ENCODE data around the gene NRIP3.

Gene NRIP3

DNA sequence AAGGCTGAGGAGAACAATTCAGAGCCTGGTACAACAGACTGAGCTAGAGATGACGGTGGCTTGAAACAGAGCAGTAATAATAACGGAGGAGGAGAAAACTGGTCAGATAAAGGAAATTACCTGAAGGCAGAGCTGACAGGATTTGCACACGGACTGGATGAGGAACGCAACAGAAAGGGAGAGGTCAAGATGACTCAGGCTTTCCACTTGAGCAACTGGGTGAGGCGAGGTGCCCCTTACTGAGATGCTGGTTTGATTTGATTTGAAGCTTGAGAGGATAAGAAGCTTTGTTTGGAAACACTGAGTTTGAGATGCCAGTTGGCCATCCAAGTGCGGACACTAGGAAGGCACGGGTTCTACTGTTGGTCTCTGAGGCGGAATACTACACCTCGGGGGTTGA is 35.4 kb upstream of the NRIP3 start:
- no peaks in the 10 kb centered on the region for H3K36me3 ChIP-seq (ENCODE audit: insufficient read depth, low read length)
- H3K9ac ChIP-seq (ENCODE audit: low read length) = no peak overlapping the region
- no peaks in the 10 kb centered on the region for H3F3A ChIP-seq (ENCODE audit: insufficient read depth, low read length)
- no peak overlapping the region for H3K4me3 ChIP-seq (ENCODE audit: low read depth, low read length, poor library complexity, severe bottlenecking)
- no peak for TF ChIP-seq EZH2 (IDR thresholded peaks at IDR 0.05; ENCODE audit: borderline replicate concordance, low read length)
- TF ChIP-seq, protein P1, sequence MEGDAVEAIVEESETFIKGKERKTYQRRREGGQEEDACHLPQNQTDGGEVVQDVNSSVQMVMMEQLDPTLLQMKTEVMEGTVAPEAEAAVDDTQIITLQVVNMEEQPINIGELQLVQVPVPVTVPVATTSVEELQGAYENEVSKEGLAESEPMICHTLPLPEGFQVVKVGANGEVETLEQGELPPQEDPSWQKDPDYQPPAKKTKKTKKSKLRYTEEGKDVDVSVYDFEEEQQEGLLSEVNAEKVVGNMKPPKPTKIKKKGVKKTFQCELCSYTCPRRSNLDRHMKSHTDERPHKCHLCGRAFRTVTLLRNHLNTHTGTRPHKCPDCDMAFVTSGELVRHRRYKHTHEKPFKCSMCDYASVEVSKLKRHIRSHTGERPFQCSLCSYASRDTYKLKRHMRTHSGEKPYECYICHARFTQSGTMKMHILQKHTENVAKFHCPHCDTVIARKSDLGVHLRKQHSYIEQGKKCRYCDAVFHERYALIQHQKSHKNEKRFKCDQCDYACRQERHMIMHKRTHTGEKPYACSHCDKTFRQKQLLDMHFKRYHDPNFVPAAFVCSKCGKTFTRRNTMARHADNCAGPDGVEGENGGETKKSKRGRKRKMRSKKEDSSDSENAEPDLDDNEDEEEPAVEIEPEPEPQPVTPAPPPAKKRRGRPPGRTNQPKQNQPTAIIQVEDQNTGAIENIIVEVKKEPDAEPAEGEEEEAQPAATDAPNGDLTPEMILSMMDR (IDR thresholded peaks at IDR 0.05; ENCODE audit: low read length) = no peak
- H3K4me2 ChIP-seq (ENCODE audit: low read length) = no peak overlapping the region
- no peak overlapping the region for H3K27ac ChIP-seq (ENCODE audit: low read depth, low read length, poor library complexity, severe bottlenecking)
- H3K9me3 ChIP-seq (ENCODE audit: low read length) = no peaks in the 10 kb centered on the region
- no peaks in the 10 kb centered on the region for H4K20me1 ChIP-seq (ENCODE audit: insufficient read depth, low read length)
- no peaks in the 10 kb centered on the region for H3K9me2 ChIP-seq (ENCODE audit: low read depth, low read length)
- no peak overlapping the region for H2AFZ ChIP-seq (ENCODE audit: low read length)
- no peaks in the 10 kb centered on the region for H3K4me1 ChIP-seq (ENCODE audit: insufficient read depth, low read length, severe bottlenecking)
- H3K27me3 ChIP-seq (ENCODE audit: insufficient read depth, low read length) = no peaks in the 10 kb centered on the region; the same call in 1 of the 2 replicates
- H3K79me2 ChIP-seq (ENCODE audit: insufficient read depth, low read length) = no peaks in the 10 kb centered on the region

DNA sequence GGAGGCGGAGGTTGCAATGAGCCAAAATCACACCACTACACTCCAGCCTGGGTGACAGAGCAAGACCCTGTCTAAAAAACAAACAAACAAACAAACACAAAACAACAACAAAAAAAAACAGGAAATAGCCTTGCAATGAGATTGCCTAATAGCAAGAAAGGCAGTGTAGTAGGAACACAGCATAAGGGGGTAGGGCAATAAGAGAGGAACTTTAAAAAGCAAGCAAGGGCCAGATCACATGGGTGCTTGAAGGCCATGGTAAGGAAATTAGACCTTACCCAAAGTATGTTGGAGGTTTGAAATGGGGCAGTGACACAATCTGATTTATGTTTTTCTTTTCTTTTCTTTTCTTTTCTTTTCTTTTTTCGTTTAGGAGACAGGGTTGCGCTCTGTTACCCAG is 34.7 kb upstream of the NRIP3 start:
- H3K4me1 ChIP-seq (ENCODE audit: insufficient read depth, low read length, severe bottlenecking) = no peaks in the 10 kb centered on the region
- H3K9ac ChIP-seq (ENCODE audit: low read length) = no peak overlapping the region
- no peaks in the 10 kb centered on the region for H3K79me2 ChIP-seq (ENCODE audit: insufficient read depth, low read length)
- H3K4me2 ChIP-seq (ENCODE audit: low read length) = no peak overlapping the region
- H3K4me3 ChIP-seq (ENCODE audit: low read depth, low read length, poor library complexity, severe bottlenecking) = no peak overlapping the region
- TF ChIP-seq, protein P1 (IDR thresholded peaks at IDR 0.05; ENCODE audit: low read length) = no peak
- TF ChIP-seq EZH2 (IDR thresholded peaks at IDR 0.05; ENCODE audit: borderline replicate concordance, low read length) = no peak
- H3K27ac ChIP-seq (ENCODE audit: low read depth, low read length, poor library complexity, severe bottlenecking) = no peak overlapping the region
- no peaks in the 10 kb centered on the region for H3K36me3 ChIP-seq (ENCODE audit: insufficient read depth, low read length)
- no peaks in the 10 kb centered on the region for H3K9me2 ChIP-seq (ENCODE audit: low read depth, low read length)
- H4K20me1 ChIP-seq (ENCODE audit: insufficient read depth, low read length) = no peaks in the 10 kb centered on the region
- H3K9me3 ChIP-seq (ENCODE audit: low read length) = no peaks in the 10 kb centered on the region
- H3F3A ChIP-seq (ENCODE audit: insufficient read depth, low read length) = no peaks in the 10 kb centered on the region
- H2AFZ ChIP-seq (ENCODE audit: low read length) = no peak overlapping the region
- no peaks in the 10 kb centered on the region; the same call in 1 of the 2 replicates for H3K27me3 ChIP-seq (ENCODE audit: insufficient read depth, low read length)

DNA sequence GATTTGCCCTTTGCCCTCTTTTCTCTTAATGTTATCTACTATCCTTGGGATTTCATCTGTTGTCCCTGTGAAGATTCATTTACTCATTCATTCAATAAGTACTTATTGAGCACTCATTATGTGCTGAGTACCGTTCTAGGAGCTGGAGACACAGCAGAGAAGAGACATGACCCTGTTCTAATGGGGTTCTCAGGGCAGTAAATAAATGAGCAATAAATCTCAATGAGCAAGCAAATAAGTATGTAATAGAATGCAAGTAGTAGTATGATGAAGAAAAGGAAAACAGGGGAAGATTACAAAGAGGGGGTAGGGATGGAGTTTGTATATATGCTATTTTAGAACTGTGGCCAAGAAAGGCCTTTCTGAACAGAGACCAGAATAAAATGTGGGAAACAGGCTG is 34.2 kb upstream of the NRIP3 start:
- Histone ChIP-seq H3K79me2 (ENCODE audit: insufficient read depth, low read length) (no peaks in the 10 kb centered on the region), H4K20me1 (ENCODE audit: insufficient read depth, low read length) (no peaks in the 10 kb centered on the region), H3F3A (ENCODE audit: insufficient read depth, low read length) (no peaks in the 10 kb centered on the region), H3K4me1 (ENCODE audit: insufficient read depth, low read length, severe bottlenecking) (no peaks in the 10 kb centered on the region), H3K36me3 (ENCODE audit: insufficient read depth, low read length) (no peaks in the 10 kb centered on the region), H3K4me2 (ENCODE audit: low read length) (no peak overlapping the region), H3K9ac (ENCODE audit: low read length) (no peak overlapping the region), H3K4me3 (ENCODE audit: low read depth, low read length, poor library complexity, severe bottlenecking) (no peak overlapping the region), H2AFZ (ENCODE audit: low read length) (no peak overlapping the region), H3K27ac (ENCODE audit: low read depth, low read length, poor library complexity, severe bottlenecking) (no peak overlapping the region), H3K27me3 (ENCODE audit: insufficient read depth, low read length) (no peaks in the 10 kb centered on the region; the same call in 1 of the 2 replicates), H3K9me3 (ENCODE audit: low read length) (no peaks in the 10 kb centered on the region), H3K9me2 (ENCODE audit: low read depth, low read length) (no peaks in the 10 kb centered on the region)
- TF ChIP-seq, protein P1 (IDR thresholded peaks at IDR 0.05; ENCODE audit: low read length) = no peak
- TF ChIP-seq EZH2 (IDR thresholded peaks at IDR 0.05; ENCODE audit: borderline replicate concordance, low read length) = no peak
